Activated CD8-positive, alpha-beta memory T cell treated with anti-CD3 and anti-CD28 coated beads, Interleukin-2, amount 50 U/mL, for 24 hours (primary cell): Measurements from ENCODE around the gene CRYGN.

Source experiments
- DNase-seq: peaks from one replicate; pipeline ENCODE4 v3.0.0-alpha.2; 2020; ENCODE audit errors: extremely low read depth

The CRYGN gene

GRCh38 chr7:151391358-151391730 lies 48.6 kb downstream of the CRYGN start:
- DNase-seq = no peak

DNA sequence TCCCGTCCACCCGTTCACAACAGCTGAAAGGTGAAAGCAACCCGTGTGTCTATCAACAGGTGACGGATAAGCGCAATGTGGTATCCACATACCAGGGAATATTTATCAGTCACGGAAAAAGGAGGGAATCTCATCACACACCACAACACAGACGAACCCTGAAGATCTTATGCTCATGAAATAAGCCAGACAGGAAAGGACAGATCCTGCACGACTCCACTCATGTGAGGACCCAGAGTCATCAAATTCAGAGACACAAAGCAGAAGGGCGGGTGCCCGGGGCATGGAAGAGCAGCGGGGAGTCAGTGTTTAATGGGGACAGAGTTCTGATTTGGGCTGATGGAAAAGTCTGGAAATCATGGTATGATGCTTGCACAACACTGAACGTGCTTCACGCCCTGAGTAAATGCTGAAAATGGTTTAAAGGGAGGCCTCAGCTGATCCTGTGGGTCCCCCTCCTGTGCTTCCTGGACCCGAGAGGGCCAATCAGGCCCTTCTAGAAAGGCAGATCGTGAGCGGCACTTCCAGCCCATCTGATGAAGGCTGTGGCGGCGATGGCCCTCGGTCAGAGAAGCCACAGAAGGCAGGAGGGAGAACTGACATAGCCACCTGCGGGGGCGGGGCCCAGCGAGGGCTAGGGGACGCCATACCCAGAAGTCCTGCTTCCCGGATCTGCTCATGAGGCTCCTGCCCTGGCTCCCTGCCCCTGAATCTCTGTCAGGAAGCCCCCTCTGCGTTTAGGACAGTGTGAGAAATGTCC lies 49.2 kb downstream of the CRYGN start:
- no peak for DNase-seq

DNA sequence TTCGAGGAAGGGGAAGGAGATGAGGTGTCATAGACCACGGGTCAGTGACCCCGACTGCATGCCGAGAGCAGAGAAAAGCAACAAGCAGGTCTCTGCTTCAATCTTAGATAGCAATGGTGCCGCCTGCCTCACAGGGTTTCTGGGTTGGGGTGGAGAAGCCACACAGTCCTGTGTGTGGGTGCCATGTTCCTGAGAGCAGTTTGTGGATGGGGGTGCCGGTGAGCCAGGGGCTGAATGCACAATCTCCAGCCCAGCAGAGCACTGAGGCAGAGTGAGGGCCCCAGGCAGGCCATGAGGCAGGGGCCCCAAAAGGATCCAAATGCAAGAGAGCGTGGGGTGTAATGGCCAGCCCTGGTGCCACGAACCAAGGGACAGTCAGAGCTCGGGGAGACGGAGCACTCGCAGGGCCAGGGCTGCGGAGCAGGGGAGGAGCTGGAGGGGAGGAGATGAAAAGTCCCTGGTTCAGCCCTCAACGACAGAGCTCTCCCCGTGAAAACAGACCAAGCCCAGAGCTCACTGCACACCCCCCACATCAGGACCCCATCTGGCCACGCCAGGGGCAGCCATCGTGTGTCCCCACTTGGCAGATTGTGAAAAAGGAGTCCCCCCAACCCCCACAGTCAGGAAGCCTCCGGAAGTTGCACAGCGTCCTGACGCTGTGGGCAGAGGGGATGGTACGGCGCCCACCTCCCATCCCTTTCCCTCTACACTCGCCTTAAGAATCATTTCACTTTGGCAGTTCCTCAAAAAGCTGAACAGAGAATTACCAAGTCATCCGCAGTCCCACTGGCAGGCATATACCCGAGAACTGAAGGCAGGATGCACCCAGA lies 50.0 kb downstream of the CRYGN start:
- no peak for DNase-seq

DNA sequence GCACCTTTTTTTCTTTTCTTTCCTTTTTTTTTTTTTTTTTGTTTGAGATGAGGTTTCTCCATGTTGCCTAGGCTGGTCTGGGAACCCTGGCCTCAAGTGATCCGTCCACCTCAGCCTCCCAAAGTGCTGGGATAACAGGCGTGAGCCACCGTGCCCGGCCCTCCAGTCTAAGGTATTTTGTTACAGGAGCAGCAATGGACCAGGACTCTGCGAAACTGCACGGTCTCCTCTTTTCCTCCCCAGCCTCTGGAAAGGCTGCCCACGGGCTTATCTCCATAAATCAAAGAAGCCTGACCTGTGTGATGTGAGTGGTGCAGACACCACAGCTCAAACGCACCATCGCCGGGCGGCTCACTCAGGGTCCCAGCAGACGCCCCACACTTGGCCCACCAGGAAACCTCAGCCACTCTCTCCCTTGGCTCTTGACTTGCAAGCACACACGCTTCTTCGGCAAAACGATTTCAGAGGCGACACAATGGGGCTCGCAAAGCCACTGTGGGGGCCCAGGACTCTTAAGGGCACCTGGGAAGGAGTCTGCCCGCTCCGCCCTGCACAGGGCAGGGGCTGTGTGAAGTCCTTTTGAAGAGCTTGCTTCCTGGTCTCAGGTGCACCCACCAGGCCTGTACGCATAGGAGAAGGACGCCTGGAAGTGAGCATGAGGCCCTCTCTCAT lies 50.7 kb downstream of the CRYGN start:
- no peak for DNase-seq

- no peak for DNase-seq
These were observed 51.5 kb downstream of the CRYGN start for GRCh38 chr7:151388430-151388829.

- DNase-seq = no peak
These were observed 52.0 kb downstream of the CRYGN start for GRCh38 chr7:151388007-151388297.

GRCh38 chr7:151387161-151388006 lies 52.6 kb downstream of the CRYGN start:
- DNase-seq = no peak

DNA sequence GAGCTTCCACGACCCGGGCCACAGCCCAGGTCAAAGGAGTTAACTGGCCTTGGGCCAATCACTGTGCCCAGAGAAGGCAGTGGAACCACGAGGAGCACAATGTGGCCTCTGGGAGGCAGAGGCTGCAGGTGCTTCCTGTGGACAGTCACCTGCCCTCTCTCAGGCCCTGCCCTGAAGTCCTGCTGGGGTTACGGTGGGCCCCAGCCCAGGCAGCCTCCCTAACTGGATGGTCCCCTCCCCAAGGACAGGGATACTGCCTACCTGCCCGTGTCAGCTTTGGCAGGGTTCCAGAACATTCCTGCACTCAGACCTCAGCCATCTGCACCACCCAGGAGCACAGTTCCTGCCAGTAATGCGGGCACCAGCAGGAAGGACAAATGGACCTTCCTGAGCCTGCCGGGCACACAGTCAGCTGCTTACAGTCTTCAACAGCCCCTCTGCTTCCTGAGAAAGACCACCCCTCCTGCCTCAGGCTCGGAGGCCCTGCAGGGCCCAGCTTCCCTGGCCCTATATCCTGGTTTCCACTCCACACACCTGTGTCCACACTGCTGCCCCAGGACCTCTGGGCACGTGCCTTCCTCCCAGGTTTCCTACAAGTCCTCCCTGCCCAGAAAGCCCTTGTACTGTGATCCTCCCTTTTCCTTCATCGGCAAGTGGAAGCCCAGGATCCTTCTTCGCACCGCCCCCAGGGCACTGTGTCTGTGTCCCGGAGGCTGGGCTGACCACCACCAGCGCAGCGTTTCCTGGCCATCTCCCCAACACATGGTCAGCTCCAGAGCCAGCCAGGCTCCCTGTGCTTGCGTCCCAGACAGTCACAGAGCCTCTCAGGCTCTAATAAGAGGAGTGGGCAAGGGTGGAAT lies 53.4 kb downstream of the CRYGN start:
- DNase-seq = no peak

DNA sequence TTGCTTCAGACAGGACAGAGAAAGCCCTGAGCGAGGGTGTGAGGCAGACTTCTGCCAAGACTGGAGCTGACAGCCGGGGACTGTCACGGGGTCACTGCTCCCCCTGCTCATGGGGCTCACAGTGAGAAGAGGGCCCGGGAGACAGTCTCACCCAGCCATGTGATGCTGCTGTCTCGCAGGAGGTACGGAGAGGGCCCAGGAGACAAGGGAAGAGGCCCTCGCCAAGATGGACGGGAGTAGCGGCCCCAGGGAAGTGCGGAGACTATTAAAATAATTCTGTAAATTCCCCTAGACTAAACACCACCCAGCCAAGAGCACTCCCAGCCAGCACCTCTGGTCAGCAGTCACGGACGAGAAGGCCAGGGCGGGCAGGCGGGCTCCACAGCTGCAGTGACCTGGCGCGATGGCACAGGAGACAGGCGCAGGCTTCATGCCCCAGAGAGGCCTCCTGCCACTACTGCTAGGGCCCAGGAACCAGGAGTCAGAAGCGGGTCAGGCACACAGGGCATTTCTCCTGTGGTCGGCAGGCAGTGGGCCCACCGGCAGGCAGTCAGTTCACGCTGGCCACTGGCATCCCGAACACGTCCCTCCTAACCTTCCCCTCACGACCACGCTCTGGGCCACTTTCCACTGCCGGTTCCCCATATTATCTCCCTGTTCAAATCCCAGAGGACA lies 54.2 kb downstream of the CRYGN start:
- DNase-seq = no peak

- DNase-seq = no peak
These were observed 54.9 kb downstream of the CRYGN start for GRCh38 chr7:151384776-151385625.

GRCh38 chr7:151384352-151384697 lies 55.6 kb downstream of the CRYGN start:
- DNase-seq = no peak

DNA sequence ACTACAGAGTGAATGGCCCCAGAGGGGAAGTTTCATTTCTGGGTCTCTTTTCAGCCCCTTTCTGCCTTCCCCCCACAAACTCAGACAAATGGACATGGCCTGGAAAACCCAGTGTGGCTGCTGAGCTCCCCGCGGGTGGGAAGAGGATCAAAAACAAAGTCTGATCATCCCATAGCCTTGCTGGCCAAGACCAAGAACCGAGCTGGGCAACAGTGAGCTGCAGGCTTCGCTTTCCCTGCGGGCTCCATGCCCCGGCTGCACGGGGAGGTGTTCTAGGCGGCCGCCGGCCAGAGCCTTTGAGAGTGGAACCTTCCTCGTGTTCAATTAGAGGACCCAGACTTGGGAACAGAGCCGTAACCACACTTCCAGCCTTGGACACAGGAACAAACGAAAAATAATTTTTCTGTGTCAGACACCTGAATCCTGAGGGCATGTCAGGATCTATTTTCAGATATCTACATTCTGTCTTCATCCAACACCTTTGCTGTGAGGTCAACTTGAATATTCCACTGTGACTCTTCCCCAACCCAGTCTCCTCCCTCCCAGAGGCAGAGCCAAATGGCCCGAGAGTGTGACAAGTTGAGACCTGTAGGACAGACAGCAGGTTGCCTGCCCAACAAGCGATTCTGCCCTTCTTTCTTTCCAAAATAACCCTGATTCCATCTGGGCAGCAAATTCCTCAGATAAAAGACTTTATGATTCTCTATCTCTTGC lies 56.1 kb downstream of the CRYGN start:
- DNase-seq = no peak

DNA sequence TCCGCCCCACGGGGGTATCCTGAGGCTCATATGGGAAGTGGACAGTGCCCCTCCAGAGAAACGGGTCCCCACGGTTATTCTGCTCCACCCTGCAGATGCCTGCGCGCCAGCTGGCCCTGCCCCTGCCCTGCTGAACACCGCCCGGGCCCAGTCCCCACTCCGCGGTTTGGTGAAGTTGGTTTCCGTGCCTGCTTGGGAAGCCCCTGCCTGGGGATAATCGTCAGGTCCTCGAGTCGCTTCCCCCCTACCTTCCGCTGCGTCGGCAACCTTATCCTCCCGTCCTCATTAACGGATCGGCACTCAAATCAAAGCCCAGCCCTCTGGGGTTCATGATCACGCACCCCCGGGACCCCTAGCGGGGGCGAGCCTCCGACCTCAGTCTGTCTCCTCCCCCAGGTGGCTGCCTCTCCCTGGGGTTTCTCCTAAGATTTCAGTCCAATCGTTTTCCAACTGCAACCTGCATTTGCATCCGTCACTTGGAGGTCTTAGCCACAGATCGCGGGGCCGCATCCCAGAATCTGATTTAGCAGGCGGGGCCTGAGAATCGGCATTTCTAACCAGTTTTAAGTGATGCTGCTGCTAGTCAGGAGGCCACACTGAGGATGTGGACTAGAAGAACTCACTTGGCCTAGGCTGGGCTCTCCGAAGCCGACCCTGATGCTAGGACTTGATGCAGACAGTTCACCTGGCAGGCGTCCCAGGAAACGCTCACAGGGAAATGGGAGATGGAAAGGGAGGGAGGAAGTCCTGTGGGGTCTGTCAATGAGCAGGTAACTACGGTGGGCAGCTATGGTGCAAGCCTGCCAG lies 57.7 kb downstream of the CRYGN start:
- DNase-seq = no peak

- no peak for DNase-seq
These were observed 58.4 kb downstream of the CRYGN start for GRCh38 chr7:151381348-151382078.

GRCh38 chr7:151381098-151381347 lies 58.9 kb downstream of the CRYGN start:
- no peak for DNase-seq

DNA sequence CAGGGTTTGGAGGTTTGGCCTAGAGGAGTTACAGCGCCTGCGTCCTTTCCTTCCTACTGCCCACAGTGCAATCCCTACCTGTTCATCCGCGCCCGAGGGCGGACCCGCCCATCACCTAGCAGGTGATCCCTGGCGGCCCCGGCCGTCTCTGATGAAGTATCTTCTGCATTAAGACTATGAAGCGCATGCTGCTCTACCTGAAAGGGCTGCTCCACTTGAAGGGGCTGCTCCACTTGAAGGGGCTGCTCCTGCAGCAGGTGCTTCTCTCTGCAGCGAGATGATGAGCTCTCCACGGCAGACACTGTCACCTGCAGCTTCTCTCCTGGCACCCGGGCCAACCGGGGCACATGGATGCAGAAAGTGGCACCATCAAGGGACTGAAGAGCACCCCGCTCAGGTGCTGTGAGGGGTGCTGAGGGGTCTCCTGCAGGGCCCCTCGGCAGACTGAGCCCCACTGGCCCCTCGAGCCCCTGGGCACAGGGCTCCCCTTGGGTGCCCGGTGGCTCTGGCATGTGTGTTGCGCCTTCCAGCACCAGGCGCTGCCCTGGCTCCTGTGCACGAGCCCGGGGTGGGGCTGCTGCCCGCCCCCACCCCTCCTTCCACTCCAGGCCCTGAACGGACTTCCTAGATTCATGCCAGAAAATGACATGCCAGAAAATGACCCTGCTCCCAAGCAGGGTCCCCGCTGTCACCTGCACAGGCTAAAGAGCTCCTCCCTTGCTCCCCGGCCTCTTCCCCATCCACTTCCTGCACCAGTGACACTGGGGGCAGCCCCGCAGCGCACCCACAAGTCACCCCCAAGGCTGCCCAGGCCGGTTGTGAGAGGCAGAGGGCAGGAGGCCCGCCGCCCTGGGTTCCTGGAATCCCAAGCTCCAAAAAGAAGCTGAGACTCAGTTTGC lies 59.5 kb downstream of the CRYGN start:
- DNase-seq = no peak
